ENCODE results near the gene KRT80. TPM values are rescaled to one million over a fixed set of nuclear protein-coding genes. Genes with fewer than 3 reads are reported as not detected.

Gene KRT80
- polyA plus RNA-seq, 2 of the 4 experiments (the other 2 are of a cell fraction), result 38.3 to 63.1 TPM

DNA sequence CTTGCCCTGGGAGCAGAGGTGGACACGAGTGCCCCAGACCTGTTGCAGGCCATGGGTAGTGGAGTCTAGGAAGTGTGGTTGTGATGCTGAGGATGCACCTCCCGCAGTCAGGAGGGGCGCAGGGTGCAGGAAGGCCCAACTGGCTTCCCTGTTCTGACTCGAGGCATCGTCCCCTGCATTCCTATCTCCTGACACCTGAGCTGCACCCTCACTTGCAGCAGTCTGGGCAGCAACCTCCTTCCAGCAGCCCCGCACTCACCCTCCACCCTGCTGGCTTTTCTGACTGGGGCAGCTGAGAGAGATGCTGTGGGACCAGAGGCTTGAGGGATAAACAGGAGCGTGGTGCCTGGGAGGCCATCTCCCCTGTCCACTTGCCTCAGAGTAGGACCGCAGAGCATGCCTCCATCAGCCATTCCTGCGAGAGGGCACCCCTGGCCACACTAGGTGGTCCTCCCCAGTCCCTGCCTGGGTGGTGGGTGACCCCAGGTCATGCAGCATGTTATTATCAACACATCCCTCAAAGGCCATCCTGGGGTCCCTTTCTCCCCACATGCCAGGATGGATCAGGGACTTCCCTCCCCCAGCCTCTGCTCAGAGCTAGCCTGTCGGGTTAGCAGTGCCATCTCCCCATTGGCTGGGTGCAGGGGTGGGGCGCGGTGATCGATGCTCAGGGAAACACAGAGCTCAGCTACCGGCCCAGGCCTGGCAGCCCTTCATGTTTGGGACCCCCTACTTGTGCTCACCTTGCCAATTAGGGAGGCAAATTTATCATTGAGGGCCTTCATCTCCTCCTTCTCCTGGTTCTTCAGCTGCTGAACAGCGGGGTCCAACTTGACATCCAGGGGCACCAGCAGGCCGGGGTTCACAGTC is 719 bp downstream of the KRT80 start:
- ATAC-seq (peak; percentile 48 to 68), DNase-seq (ENCODE audit: low read depth in 1 of 2, low spot score in 1 of 2) (peak; percentile 58 to 82), FAIRE-seq (no peak)
- CTCF ChIA-PET, result interaction anchor here (0.5 to 8.0 kb wide), 15 partner anchors 31 to 695 kb away, joined by 3 to 44 read pairs (median 4); partner anchors contain the start of gene KRT7
- Histone ChIP-seq H3K4me2 (peak overlapping the region; percentile 97), H3K27ac (peak overlapping the region; percentile 96 to 100), H3K4me1 (peaks cover 88% of the 10 kb centered on the region), H3K4me3 (peak overlapping the region; percentile 64), H3K9me3 (no peaks in the 10 kb centered on the region)
- POLR2A ChIA-PET, result interaction anchor here (0.7 to 2.3 kb wide), 19 partner anchors 10 to 92 kb away, joined by 3 to 22 read pairs (median 5); partner anchors contain the start of gene KRT7
- WGBS (ENCODE audit: missing lambda C conversion rate), result 26% methylated on average over 16 of the region's 16 CpGs
- TF ChIP-seq MYC (IDR thresholded peaks at IDR 0.05; ENCODE audit: borderline replicate concordance, low read length), result no peak
- 0 out of 2 replicates have a peak, but pooled peaks have one; percentile 42 for TF ChIP-seq EHF (CRISPR knock-in tag; IDR thresholded peaks at IDR 0.05)
- no peak for TF ChIP-seq EHMT2 (IDR thresholded peaks at IDR 0.05; ENCODE audit: low read depth)
- TF ChIP-seq HOXB13 (CRISPR knock-in tag; IDR thresholded peaks at IDR 0.05; ENCODE audit: low read depth), result no peak
- peak; percentile 67; the same call in 1 of the 2 replicates for TF ChIP-seq HOXB5 (CRISPR knock-in tag; IDR thresholded peaks at IDR 0.05)
- no peak for TF ChIP-seq KDM5A (IDR thresholded peaks at IDR 0.05)
- no peak for TF ChIP-seq PHF8 (IDR thresholded peaks at IDR 0.05; ENCODE audit: borderline replicate concordance, low read depth)

DNA sequence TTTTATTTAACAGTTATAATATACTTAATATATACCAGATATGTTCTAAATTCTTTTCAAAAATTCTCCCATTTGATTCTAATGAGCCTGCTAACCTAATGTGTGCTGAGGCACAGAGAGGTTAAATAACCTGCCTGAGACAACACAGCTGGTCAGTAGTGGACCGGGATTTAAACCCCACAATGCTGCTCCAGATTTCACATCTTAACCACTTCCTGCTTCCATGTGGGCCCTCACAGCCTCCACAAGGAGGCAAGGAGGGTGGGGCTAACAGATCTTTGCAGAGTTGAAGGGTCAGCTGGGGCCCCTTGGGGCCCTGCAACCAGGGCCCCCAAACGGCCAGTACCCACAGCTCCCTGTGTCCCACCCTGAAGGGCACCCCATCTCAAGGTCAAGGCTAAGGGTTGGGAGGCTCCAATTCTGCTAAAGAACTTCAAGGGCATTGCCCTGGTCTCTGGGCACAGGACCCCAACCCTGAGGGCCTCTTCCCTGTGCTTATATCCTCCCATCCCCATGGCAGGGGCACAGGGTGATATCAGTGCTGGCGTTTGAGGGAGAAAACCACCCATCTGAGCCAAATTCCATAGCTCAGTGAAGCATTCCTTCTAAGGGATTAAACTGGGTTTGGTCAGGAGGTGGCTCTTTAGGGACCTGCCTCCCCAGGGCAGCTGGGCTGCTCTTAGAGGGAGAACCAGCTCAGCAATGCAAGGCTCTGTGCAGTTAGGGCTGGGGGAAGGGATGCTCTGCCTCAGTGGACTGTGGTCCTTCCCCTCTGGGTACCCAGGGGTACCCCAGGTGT is 2.2 kb downstream of the KRT80 start:
- WGBS (ENCODE audit: missing lambda C conversion rate), result 11% methylated on average over 3 of the region's 3 CpGs
- Histone ChIP-seq H3K4me2 (peak overlapping the region; percentile 97), H3K4me3 (peak overlapping the region; percentile 64), H3K27ac (peak overlapping the region; percentile 96 to 100), H3K4me1 (peaks cover 91% of the 10 kb centered on the region), H3K9me3 (no peaks in the 10 kb centered on the region)
- FAIRE-seq, result no peak
- DNase-seq (ENCODE audit: low read depth in 1 of 2, low spot score in 1 of 2), result no peak
- ChIA-PET POLR2A (interaction anchor here (1.0 to 1.5 kb wide), 3 partner anchors 23 to 47 kb away, joined by 3 read pairs; partner anchors contain the start of gene KRT7), CTCF (interaction anchor here (0.6 to 8.0 kb wide), 7 partner anchors 32 to 691 kb away, joined by 3 to 44 read pairs (median 5); no protein-coding TSS in a partner anchor)
- TF ChIP-seq RNF2 (IDR thresholded peaks at IDR 0.05; ENCODE audit: borderline replicate concordance, low read depth) (no peak), KDM5A (IDR thresholded peaks at IDR 0.05) (no peak), NFE2L2 (conservative IDR thresholded peaks at IDR 0.05; ENCODE audit: low read length) (no peak), ZNF302 (CRISPR knock-in tag; IDR thresholded peaks at IDR 0.05) (no peak), NPAS2 (CRISPR knock-in tag; IDR thresholded peaks at IDR 0.05; ENCODE audit: borderline replicate concordance) (no peak), RARB (CRISPR knock-in tag; IDR thresholded peaks at IDR 0.05) (no peak), EHF (CRISPR knock-in tag; IDR thresholded peaks at IDR 0.05) (no peak), ZSCAN20 (CRISPR knock-in tag; IDR thresholded peaks at IDR 0.05) (no peak), FOSL2 (IDR thresholded peaks at IDR 0.05) (no peak), FOSL2 (CRISPR knock-in tag; IDR thresholded peaks at IDR 0.05) (no peak)
- TF ChIP-seq, protein P1, sequence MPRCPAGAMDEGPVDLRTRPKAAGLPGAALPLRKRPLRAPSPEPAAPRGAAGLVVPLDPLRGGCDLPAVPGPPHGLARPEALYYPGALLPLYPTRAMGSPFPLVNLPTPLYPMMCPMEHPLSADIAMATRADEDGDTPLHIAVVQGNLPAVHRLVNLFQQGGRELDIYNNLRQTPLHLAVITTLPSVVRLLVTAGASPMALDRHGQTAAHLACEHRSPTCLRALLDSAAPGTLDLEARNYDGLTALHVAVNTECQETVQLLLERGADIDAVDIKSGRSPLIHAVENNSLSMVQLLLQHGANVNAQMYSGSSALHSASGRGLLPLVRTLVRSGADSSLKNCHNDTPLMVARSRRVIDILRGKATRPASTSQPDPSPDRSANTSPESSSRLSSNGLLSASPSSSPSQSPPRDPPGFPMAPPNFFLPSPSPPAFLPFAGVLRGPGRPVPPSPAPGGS (IDR thresholded peaks at IDR 0.05), result no peak
- TF ChIP-seq, protein P2, sequence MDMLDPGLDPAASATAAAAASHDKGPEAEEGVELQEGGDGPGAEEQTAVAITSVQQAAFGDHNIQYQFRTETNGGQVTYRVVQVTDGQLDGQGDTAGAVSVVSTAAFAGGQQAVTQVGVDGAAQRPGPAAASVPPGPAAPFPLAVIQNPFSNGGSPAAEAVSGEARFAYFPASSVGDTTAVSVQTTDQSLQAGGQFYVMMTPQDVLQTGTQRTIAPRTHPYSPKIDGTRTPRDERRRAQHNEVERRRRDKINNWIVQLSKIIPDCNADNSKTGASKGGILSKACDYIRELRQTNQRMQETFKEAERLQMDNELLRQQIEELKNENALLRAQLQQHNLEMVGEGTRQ (IDR thresholded peaks at IDR 0.05), result no peak
- TF ChIP-seq, protein P3, sequence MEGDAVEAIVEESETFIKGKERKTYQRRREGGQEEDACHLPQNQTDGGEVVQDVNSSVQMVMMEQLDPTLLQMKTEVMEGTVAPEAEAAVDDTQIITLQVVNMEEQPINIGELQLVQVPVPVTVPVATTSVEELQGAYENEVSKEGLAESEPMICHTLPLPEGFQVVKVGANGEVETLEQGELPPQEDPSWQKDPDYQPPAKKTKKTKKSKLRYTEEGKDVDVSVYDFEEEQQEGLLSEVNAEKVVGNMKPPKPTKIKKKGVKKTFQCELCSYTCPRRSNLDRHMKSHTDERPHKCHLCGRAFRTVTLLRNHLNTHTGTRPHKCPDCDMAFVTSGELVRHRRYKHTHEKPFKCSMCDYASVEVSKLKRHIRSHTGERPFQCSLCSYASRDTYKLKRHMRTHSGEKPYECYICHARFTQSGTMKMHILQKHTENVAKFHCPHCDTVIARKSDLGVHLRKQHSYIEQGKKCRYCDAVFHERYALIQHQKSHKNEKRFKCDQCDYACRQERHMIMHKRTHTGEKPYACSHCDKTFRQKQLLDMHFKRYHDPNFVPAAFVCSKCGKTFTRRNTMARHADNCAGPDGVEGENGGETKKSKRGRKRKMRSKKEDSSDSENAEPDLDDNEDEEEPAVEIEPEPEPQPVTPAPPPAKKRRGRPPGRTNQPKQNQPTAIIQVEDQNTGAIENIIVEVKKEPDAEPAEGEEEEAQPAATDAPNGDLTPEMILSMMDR (IDR thresholded peaks at IDR 0.05), result no peak
- ATAC-seq, result no peak
